ENCODE measurements around the gene PPIL4.
"Not testable (repeated sequence)": the region's sequence is repeated elsewhere in the genome, so short reads cannot be mapped to it uniquely, and the experiment has no call there.

PPIL4 gene

GRCh38 chr6:149483334-149483725, 62.5 kb downstream of the PPIL4 start:
- DNase-seq: no peak

GRCh38 chr6:149482545-149483333, 63.1 kb downstream of the PPIL4 start:
- no peak for DNase-seq

- no peak for DNase-seq
These were observed 65.2 kb downstream of the PPIL4 start for GRCh38 chr6:149480502-149481280.

- DNase-seq: no peak
These were observed 67.1 kb downstream of the PPIL4 start for GRCh38 chr6:149478631-149479314.

- no peak for DNase-seq
These were observed 68.3 kb downstream of the PPIL4 start for GRCh38 chr6:149477544-149477943.

DNA sequence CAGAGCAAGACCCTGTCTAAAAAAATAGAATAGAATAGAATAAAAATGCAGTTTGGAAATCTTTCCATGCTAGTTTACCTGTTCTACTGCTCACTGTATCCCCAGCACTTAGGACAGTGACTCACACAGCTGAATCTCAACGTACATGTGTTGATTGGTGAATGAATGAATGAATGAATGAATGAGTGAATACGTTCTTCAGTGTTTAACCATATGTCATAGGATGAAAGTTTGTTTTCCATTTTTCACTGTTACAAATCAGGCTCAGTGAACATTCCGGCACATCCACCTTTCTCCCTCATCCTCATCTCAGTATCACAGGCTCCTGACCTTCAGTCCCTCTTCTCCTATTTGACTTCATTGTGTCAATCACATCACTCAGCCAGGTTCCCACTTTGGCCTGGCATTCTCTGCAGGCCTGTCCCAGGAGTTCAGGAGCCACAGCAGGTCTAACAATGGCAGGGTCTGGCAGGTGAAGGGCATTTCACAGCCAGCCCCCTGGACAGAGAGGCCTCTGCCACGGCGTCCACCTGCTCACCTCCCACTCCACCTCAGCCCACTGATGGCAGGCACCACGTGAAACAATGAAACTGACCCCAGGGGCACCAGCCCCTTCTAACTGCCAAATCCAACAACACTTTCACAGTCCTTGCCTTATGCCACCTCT, 68.9 kb downstream of the PPIL4 start:
- DNase-seq: no peak

GRCh38 chr6:149474108-149474935, 71.5 kb downstream of the PPIL4 start:
- DNase-seq: no peak

GRCh38 chr6:149473080-149474052, 72.5 kb downstream of the PPIL4 start:
- no peak for DNase-seq

DNA sequence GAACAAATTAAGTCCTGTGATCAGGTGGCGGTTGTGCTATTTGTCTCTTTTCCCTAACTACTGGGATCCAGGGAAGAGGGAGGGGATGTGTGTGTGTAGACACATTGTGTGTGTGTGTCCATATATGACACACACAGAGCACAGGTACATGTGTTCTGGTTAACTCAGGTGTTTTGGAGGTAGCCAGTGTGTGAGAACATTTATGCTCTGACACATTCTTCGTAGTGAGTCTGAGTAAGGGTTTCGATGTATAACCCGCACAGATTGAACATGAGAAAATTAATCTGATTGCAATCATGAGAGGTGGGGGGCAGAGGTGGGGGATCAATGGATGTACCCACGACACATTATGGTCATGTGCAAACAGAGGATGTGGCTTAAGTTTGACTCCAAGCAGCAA, 73.6 kb downstream of the PPIL4 start:
- DNase-seq: no peak

- DNase-seq: no peak
These were observed 74.0 kb downstream of the PPIL4 start for GRCh38 chr6:149471801-149472200.

GRCh38 chr6:149470948-149471347, 74.9 kb downstream of the PPIL4 start:
- DNase-seq: no peak

GRCh38 chr6:149468179-149468578, 77.7 kb downstream of the PPIL4 start:
- no peak for DNase-seq

DNA sequence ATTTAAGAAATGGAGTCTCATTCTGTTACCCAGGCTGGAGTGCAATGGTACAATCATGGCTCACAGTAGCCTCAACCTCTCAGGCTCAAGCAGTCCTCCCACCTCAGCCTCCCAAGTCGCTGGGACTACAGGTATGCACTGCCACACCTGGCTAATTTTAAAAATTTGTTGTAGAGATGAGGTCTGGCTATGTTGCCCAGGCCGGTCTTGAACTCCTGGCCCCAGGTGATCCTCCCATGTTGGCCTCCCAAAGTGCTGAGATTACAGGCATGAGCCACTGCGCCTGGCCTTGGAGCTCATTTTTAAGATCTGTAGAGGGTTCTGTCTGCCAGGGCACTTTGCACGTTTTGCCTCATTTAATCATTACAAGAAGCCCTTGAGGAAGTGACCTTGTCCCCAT, 78.6 kb downstream of the PPIL4 start:
- DNase-seq: no peak

GRCh38 chr6:149464411-149464810, 81.4 kb downstream of the PPIL4 start:
- no peak for DNase-seq

GRCh38 chr6:149463781-149464180, 82.1 kb downstream of the PPIL4 start:
- no peak for DNase-seq

GRCh38 chr6:149462712-149463111, 83.1 kb downstream of the PPIL4 start:
- DNase-seq: not testable (repeated sequence)

- no peak for DNase-seq
These were observed 84.2 kb downstream of the PPIL4 start for GRCh38 chr6:149461670-149462069.

GRCh38 chr6:149460249-149460648, 85.6 kb downstream of the PPIL4 start:
- not testable (repeated sequence) for DNase-seq

GRCh38 chr6:149459761-149460160, 86.1 kb downstream of the PPIL4 start:
- no peak for DNase-seq

GRCh38 chr6:149458806-149459205, 87.0 kb downstream of the PPIL4 start:
- no peak for DNase-seq

- DNase-seq: no peak
These were observed 87.6 kb downstream of the PPIL4 start for GRCh38 chr6:149458196-149458595.
